A673 (cell line): Measurements from ENCODE around the gene ABR. TPM values are rescaled to one million over a fixed set of nuclear protein-coding genes. Genes with fewer than 3 reads are reported as not detected.

Source experiments
- BruUV-seq: library from RNA; stranded (reverse); fragments of 400-500 nt; replicated peaks from 2 replicates; lab custom pipeline; 2021; lab: Mats Ljungman, UMichigan
- CTCF ChIA-PET: fragments of 300-600 bp; sonication (Branson Sonifier 250); formaldehyde crosslinking; loops from one replicate; lab custom pipeline; 2022; ENCODE audit warnings: antibody characterized with exemption; lab: Charles Lee
- POLR2A ChIA-PET: fragments of 300-600 bp; sonication (Branson Sonifier 250); formaldehyde crosslinking; loops from one replicate; lab custom pipeline; 2022; ENCODE audit warnings: antibody characterized with exemption; ENCODE audit not compliant: low non-redundant PET; lab: Charles Lee
- DNase-seq: peaks from one replicate; pipeline ENCODE4 v3.0.0-alpha.2; 2015; ENCODE audit warnings: low spot score
- H3K27ac ChIP-seq: fragments of 200-600 bp; sonication (generic); 2 replicates; pipeline ENCODE4 v1.5.1; 2016; ENCODE audit warnings: mixed run types, low read depth, mild to moderate bottlenecking, mixed read lengths, antibody characterized with exemption, low read length; ENCODE audit not compliant: poor library complexity, severe bottlenecking
- H3K27me3 ChIP-seq: fragments of 200-600 bp; sonication (generic); replicated peaks from 2 replicates; pipeline ENCODE4 v1.6.1; 2017; ENCODE audit warnings: mixed run types, low read depth, mild to moderate bottlenecking, mixed read lengths, antibody characterized with exemption, low read length; ENCODE audit not compliant: insufficient read depth, poor library complexity
- H3K36me3 ChIP-seq: fragments of 200-600 bp; sonication (generic); 2 replicates; pipeline ENCODE4 v1.6.1; 2016; ENCODE audit warnings: mixed run types, mild to moderate bottlenecking, mixed read lengths, antibody characterized with exemption, low read length; ENCODE audit not compliant: insufficient read depth, poor library complexity, severe bottlenecking
- H3K4me1 ChIP-seq: fragments of 200-600 bp; sonication (generic); 2 replicates; pipeline ENCODE4 v1.6.1; 2017; ENCODE audit warnings: mixed run types, mild to moderate bottlenecking, mixed read lengths, antibody characterized with exemption, low read length; ENCODE audit not compliant: insufficient read depth, poor library complexity, severe bottlenecking
- H3K4me3 ChIP-seq: fragments of 200-600 bp; sonication (generic); 2 replicates; pipeline ENCODE4 v1.5.1; 2016; ENCODE audit warnings: low read depth, mixed run types, mild to moderate bottlenecking, mixed read lengths, low read length; ENCODE audit not compliant: poor library complexity, severe bottlenecking
- H3K9me3 ChIP-seq: fragments of 200-600 bp; sonication (generic); 2 replicates; pipeline ENCODE4 v1.6.1; 2016; ENCODE audit warnings: mixed run types, low read depth, mild to moderate bottlenecking, mixed read lengths, antibody characterized with exemption, low read length; ENCODE audit not compliant: poor library complexity, severe bottlenecking
- CTCF ChIP-seq: fragments of 300-800, 200-600 bp; sonication (generic); conservative IDR thresholded peaks from 2 replicates; pipeline ENCODE4 v1.5.1; 2017; ENCODE audit warnings: low read depth, mild to moderate bottlenecking, antibody characterized with exemption, low read length, moderate library complexity, mixed read lengths
- EZH2 ChIP-seq: fragments of 200-600 bp; sonication (generic); IDR thresholded peaks from 2 replicates; pipeline ENCODE4 v1.6.1; 2017; ENCODE audit warnings: borderline replicate concordance, low read depth, mild to moderate bottlenecking, mixed read lengths, antibody characterized with exemption, low read length; ENCODE audit not compliant: poor library complexity, severe bottlenecking
- intact Hi-C: fragments of 100-400 bp; cut with micrococcal nuclease; formaldehyde crosslinking; loops from one replicate; pipeline ENCODE4 v1.10.0; 2022; ENCODE audit not compliant: unreplicated experiment
- total RNA-seq: library from RNA; stranded (reverse); gene quantifications from 2 replicates; pipeline ENCODE4 v1.2.3, GENCODE V29; 2021

The ABR gene
- total RNA-seq, 1 experiment from 2014 or later = 47.6 TPM

GRCh38 chr17:1055751-1056645 is 123.8 kb downstream of the ABR start:
- BruUV-seq = no TSS peak
- no peak for TF ChIP-seq EZH2
- TF ChIP-seq CTCF = peak; percentile 74
- ChIA-PET POLR2A (no interaction called here), CTCF (interaction anchor here (0.7 to 1.5 kb wide), 13 partner anchors 13 to 260 kb away, joined by 3 to 13 read pairs (median 3); partner anchors contain the start of genes NXN and TIMM22)
- no peak overlapping the region for H3K27ac ChIP-seq
- no peaks in the 10 kb centered on the region for H3K4me1 ChIP-seq
- no peaks in the 10 kb centered on the region for H3K27me3 ChIP-seq
- H3K9me3 ChIP-seq = no peaks in the 10 kb centered on the region
- no peak overlapping the region for H3K4me3 ChIP-seq
- intact Hi-C loops = loop anchor here (10.0 kb wide), 1 partner anchor 51 kb away; no protein-coding TSS in a partner anchor
- peaks cover 7% of the 10 kb centered on the region for H3K36me3 ChIP-seq
- DNase-seq = peak; percentile 61

- H3K36me3 ChIP-seq = peaks cover 7% of the 10 kb centered on the region
- no TSS peak for BruUV-seq
Observed at GRCh38 chr17:1055231-1055630, 124.5 kb downstream of the ABR start.

GRCh38 chr17:1054656-1055055 is 125.1 kb downstream of the ABR start:
- POLR2A ChIA-PET = no interaction called here

More at GRCh38 chr17:1055231-1055630, 124.5 kb downstream of the ABR start:
- no peak for DNase-seq
- Histone ChIP-seq H3K27ac (no peak overlapping the region), H3K9me3 (no peaks in the 10 kb centered on the region), H3K27me3 (no peaks in the 10 kb centered on the region), H3K4me1 (no peaks in the 10 kb centered on the region), H3K4me3 (no peak overlapping the region)
- ChIA-PET CTCF (interaction anchor here (0.7 to 1.5 kb wide), 2 partner anchors 13 to 56 kb away, joined by 3 to 13 read pairs; no protein-coding TSS in a partner anchor), POLR2A (no interaction called here)
- intact Hi-C loops = loop anchor here (10.0 kb wide), 1 partner anchor 50 kb away; no protein-coding TSS in a partner anchor
- TF ChIP-seq EZH2 (no peak), CTCF (no peak)

More at GRCh38 chr17:1054656-1055055, 125.1 kb downstream of the ABR start:
- Histone ChIP-seq H3K27me3 (no peaks in the 10 kb centered on the region), H3K4me1 (no peaks in the 10 kb centered on the region), H3K27ac (no peak overlapping the region), H3K4me3 (no peak overlapping the region), H3K36me3 (peaks cover 7% of the 10 kb centered on the region), H3K9me3 (no peaks in the 10 kb centered on the region)
- CTCF ChIA-PET = no interaction called here
- no peak for DNase-seq
- intact Hi-C loops = loop anchor here (10.0 kb wide), 1 partner anchor 50 kb away; no protein-coding TSS in a partner anchor
- BruUV-seq = no TSS peak
- no peak for TF ChIP-seq CTCF
- no peak for TF ChIP-seq EZH2
